WTC11 (cell line): ENCODE results near the gene PPM1A. TPM values are rescaled to one million over a fixed set of nuclear protein-coding genes. Genes with fewer than 3 reads are reported as not detected.

Experiments used
- ATAC-seq: fragments of 200-7000 bp; cut with Tn5 transposase; 2 replicates; pipeline ENCODE4 v1.10.0; 2021; ENCODE audit warnings: mild to moderate bottlenecking, moderate library complexity
- CTCF ChIA-PET: fragments of 300-600 bp; sonication (Branson Sonifier 250); formaldehyde crosslinking; loops from one replicate; lab custom pipeline; 2021; ENCODE audit warnings: antibody characterized with exemption; lab: Charles Lee
- POLR2A ChIA-PET: fragments of 350-600 bp; sonication (Branson Sonifier 250); formaldehyde crosslinking; loops from one replicate; lab custom pipeline; 2021; ENCODE audit warnings: antibody characterized with exemption; lab: Charles Lee
- DNase-seq: peaks from one replicate; pipeline ENCODE4 v3.0.0; 2021; ENCODE audit warnings: low spot score
- H3K27ac Mint-ChIP-seq: 2 replicates; pipeline ENCODE4 v1.8.0; 2021; ENCODE audit warnings: mixed read lengths
- H3K27me3 Mint-ChIP-seq: 2 replicates; pipeline ENCODE4 v1.8.0; 2021; ENCODE audit warnings: low read depth, mild to moderate bottlenecking, moderate library complexity, mixed read lengths
- H3K36me3 Mint-ChIP-seq: 2 replicates; pipeline ENCODE4 v1.8.0; 2021; ENCODE audit warnings: mixed read lengths
- H3K4me1 Mint-ChIP-seq: 2 replicates; pipeline ENCODE4 v1.8.0; 2022; ENCODE audit warnings: mixed read lengths
- H3K4me3 Mint-ChIP-seq: 2 replicates; pipeline ENCODE4 v1.8.0; 2021; ENCODE audit warnings: mild to moderate bottlenecking, moderate library complexity, mixed read lengths
- H3K9me3 Mint-ChIP-seq: 2 replicates; pipeline ENCODE4 v1.8.0; 2021; ENCODE audit warnings: mixed read lengths
- ARID4B ChIP-seq: sonication (generic); formaldehyde crosslinking; IDR thresholded peaks from 2 replicates; pipeline ENCODE4 v1.8.0; 2023; ENCODE audit warnings: missing genetic modification reagents, mild to moderate bottlenecking, borderline replicate concordance
- EMX1 ChIP-seq: fragments of 250-450 bp; sonication (Bioruptor Pico); IDR thresholded peaks from 2 replicates; pipeline ENCODE4 v1.8.0; 2021; ENCODE audit warnings: mild to moderate bottlenecking
- ERG ChIP-seq: fragments of 250-450 bp; sonication (Bioruptor Pico); IDR thresholded peaks from 2 replicates; pipeline ENCODE4 v1.8.0; 2021; ENCODE audit warnings: mild to moderate bottlenecking
- ESRRA ChIP-seq: sonication (generic); formaldehyde crosslinking; IDR thresholded peaks from 2 replicates; pipeline ENCODE4 v1.8.1; 2022; ENCODE audit warnings: mild to moderate bottlenecking, missing genetic modification reagents, borderline replicate concordance
- GRHL2 ChIP-seq: fragments of 250-450 bp; sonication (Bioruptor Pico); IDR thresholded peaks from 2 replicates; pipeline ENCODE4 v1.8.0; 2022; ENCODE audit warnings: mild to moderate bottlenecking, moderate library complexity; ENCODE audit not compliant: insufficient replicate concordance, severe bottlenecking
- KAT7 ChIP-seq: sonication (generic); formaldehyde crosslinking; IDR thresholded peaks from 2 replicates; pipeline ENCODE4 v1.8.1; 2023; ENCODE audit warnings: missing genetic modification reagents, mild to moderate bottlenecking, borderline replicate concordance
- MAX ChIP-seq: sonication (generic); formaldehyde crosslinking; IDR thresholded peaks from 2 replicates; pipeline ENCODE4 v1.8.0; 2022; ENCODE audit warnings: mild to moderate bottlenecking, missing genetic modification reagents
- NFATC4 ChIP-seq: fragments of 250-450 bp; sonication (Bioruptor Pico); IDR thresholded peaks from 2 replicates; pipeline ENCODE4 v1.9.0; 2021; ENCODE audit warnings: mild to moderate bottlenecking
- PRDM15 ChIP-seq: sonication (generic); formaldehyde crosslinking; IDR thresholded peaks from 2 replicates; pipeline ENCODE4 v1.8.0; 2022; ENCODE audit warnings: missing genetic modification reagents
- PREB ChIP-seq: sonication (generic); formaldehyde crosslinking; IDR thresholded peaks from 2 replicates; pipeline ENCODE4 v1.8.1; 2022; ENCODE audit warnings: mild to moderate bottlenecking, missing genetic modification reagents, moderate library complexity, borderline replicate concordance
- PRRX2 ChIP-seq: fragments of 250-450 bp; sonication (Bioruptor Pico); IDR thresholded peaks from 2 replicates; pipeline ENCODE4 v1.8.0; 2021; ENCODE audit warnings: mild to moderate bottlenecking
- SMAD4 ChIP-seq: sonication (generic); formaldehyde crosslinking; IDR thresholded peaks from 2 replicates; pipeline ENCODE4 v1.8.0; 2022; ENCODE audit warnings: mild to moderate bottlenecking, missing genetic modification reagents
- USF1 ChIP-seq: sonication (generic); formaldehyde crosslinking; IDR thresholded peaks from 2 replicates; pipeline ENCODE4 v1.8.0; 2022; ENCODE audit warnings: mild to moderate bottlenecking, missing genetic modification reagents
- ZNF138 ChIP-seq: sonication (generic); formaldehyde crosslinking; conservative IDR thresholded peaks from 2 replicates; pipeline ENCODE4 v1.8.1; 2022; ENCODE audit warnings: mild to moderate bottlenecking, moderate library complexity, missing genetic modification reagents
- ZNF232 ChIP-seq: sonication (generic); formaldehyde crosslinking; IDR thresholded peaks from 2 replicates; pipeline ENCODE4 v1.8.0; 2022; ENCODE audit warnings: mild to moderate bottlenecking, missing genetic modification reagents
- ZNF416 ChIP-seq: fragments of 250-450 bp; sonication (Bioruptor Pico); IDR thresholded peaks from 2 replicates; pipeline ENCODE4 v1.9.0; 2021; ENCODE audit warnings: mild to moderate bottlenecking, inconsistent platforms
- ZNF425 ChIP-seq: fragments of 250-450 bp; sonication (Bioruptor Pico); conservative IDR thresholded peaks from 2 replicates; pipeline ENCODE4 v1.9.0; 2021; ENCODE audit warnings: mild to moderate bottlenecking
- ZNF512 ChIP-seq: sonication (generic); formaldehyde crosslinking; IDR thresholded peaks from 2 replicates; pipeline ENCODE4 v1.8.1; 2022; ENCODE audit warnings: missing genetic modification reagents, borderline replicate concordance
- ZSCAN18 ChIP-seq: fragments of 250-450 bp; sonication (Bioruptor Pico); IDR thresholded peaks from 2 replicates; pipeline ENCODE4 v2.1.2; 2022; ENCODE audit warnings: mild to moderate bottlenecking, moderate library complexity
- total RNA-seq: library from RNA; stranded (reverse); gene quantifications from 3 replicates; pipeline ENCODE4 v1.2.3, GENCODE V29; 2021

The PPM1A gene
- total RNA-seq, 1 experiment from 2014 or later: 52.5 TPM

GRCh38 chr14:60220917-60221316 lies 28.1 kb upstream of the PPM1A start (continued):
- TF ChIP-seq ZSCAN18 (CRISPR knock-in tag) (no peak), GRHL2 (CRISPR knock-in tag) (no peak), PRRX2 (CRISPR knock-in tag) (no peak)
- TF ChIP-seq, all 79 proteins: peak for 0

GRCh38 chr14:60221457-60221856 lies 27.6 kb upstream of the PPM1A start:
- no peaks in the 10 kb centered on the region for H3K27me3 Mint-ChIP-seq
- POLR2A ChIA-PET: interaction anchor here (0.6 kb wide), 1 partner anchor 223 kb away, joined by 5 read pairs; no protein-coding TSS in a partner anchor
- no peak overlapping the region for H3K4me3 Mint-ChIP-seq
- DNase-seq (no peak), ATAC-seq (no peak)
- peaks cover 7% of the 10 kb centered on the region for H3K4me1 Mint-ChIP-seq
- H3K9me3 Mint-ChIP-seq: no peaks in the 10 kb centered on the region
- no peak overlapping the region for H3K27ac Mint-ChIP-seq
- CTCF ChIA-PET: interaction anchor here (0.6 to 1.4 kb wide), 3 partner anchors 24 to 110 kb away, joined by 3 to 8 read pairs (median 5); no protein-coding TSS in a partner anchor
- H3K36me3 Mint-ChIP-seq: no peaks in the 10 kb centered on the region
- TF ChIP-seq SMAD4 (CRISPR knock-in tag) (no peak), ESRRA (CRISPR knock-in tag) (no peak), PREB (CRISPR knock-in tag) (no peak), ZNF416 (CRISPR knock-in tag) (no peak), KAT7 (CRISPR knock-in tag) (no peak), ERG (no peak), ZNF512 (CRISPR knock-in tag) (no peak), PRDM15 (CRISPR knock-in tag) (no peak), ZNF425 (no peak), USF1 (no peak), ZNF232 (no peak), EMX1 (CRISPR knock-in tag) (no peak), MAX (CRISPR knock-in tag) (no peak), ZNF138 (no peak), ARID4B (CRISPR knock-in tag) (no peak), NFATC4 (CRISPR knock-in tag) (no peak)
